Muscle of leg (tissue), 11 donors: ENCODE measurements around the gene YWHAB. TPM values are rescaled to one million over a fixed set of nuclear protein-coding genes. Genes with fewer than 3 reads are reported as not detected.

Source experiments
- DNase-seq: peaks from one replicate; pipeline ENCODE4 v3.0.0; 2013
- H3K27ac ChIP-seq: one replicate; pipeline ENCODE4 v1.5.1; 2013; ENCODE audit warnings: mild to moderate bottlenecking, low read length, control low read depth
- H3K27me3 ChIP-seq: one replicate; pipeline ENCODE4 v1.6.1; 2013; ENCODE audit warnings: low read length; ENCODE audit not compliant: control insufficient read depth, insufficient read depth
- H3K36me3 ChIP-seq: one replicate; pipeline ENCODE4 v1.6.1; 2013; ENCODE audit warnings: low read length; ENCODE audit not compliant: control insufficient read depth, insufficient read depth
- H3K4me1 ChIP-seq: one replicate; pipeline ENCODE4 v1.6.1; 2013; ENCODE audit warnings: low read length; ENCODE audit not compliant: control insufficient read depth, insufficient read depth
- H3K4me3 ChIP-seq: one replicate; pipeline ENCODE4 v1.5.1; 2013; ENCODE audit warnings: low read length, control low read depth
- H3K9me3 ChIP-seq: replicated peaks from 2 replicates; pipeline ENCODE4 v1.6.1; 2013; ENCODE audit warnings: low read depth, low read length; ENCODE audit not compliant: control insufficient read depth
- WGBS: methylation state at CpG from one replicate; pipeline ENCODE4 v1.1.5; 2013; ENCODE audit warnings: missing lambda C conversion rate; ENCODE audit not compliant: insufficient coverage; 5-methylcytosine and 5-hydroxymethylcytosine counted together
- polyA plus RNA-seq, 8 donors: library from polyadenylated mRNA; unstranded; fragments of 120-200 nt; gene quantifications; one replicate each; pipeline versions ENCODE4 v1.2.1 to v1.2.3, GENCODE V29; 2013; ENCODE audit warnings: inconsistent platforms in 1 of 8, low replicate concordance in 1 of 8; ENCODE audit not compliant: insufficient read length in 8 of 8, insufficient read depth in 1 of 8
- total RNA-seq: library from RNA; stranded (reverse); fragments of 120-200 nt; gene quantifications from one replicate; pipeline ENCODE4 v1.2.4, GENCODE V29; 2013

YWHAB gene
- total and polyA plus RNA-seq, 9 donors, result 62.7 to 129 (median 108) TPM

GRCh38 chr20:44848254-44849015 is 37.1 kb upstream of the YWHAB start:
- WGBS, result 64% methylated on average over 1 of the region's 4 CpGs
- no peak overlapping the region for H3K4me3 ChIP-seq
- DNase-seq, result no peak

DNA sequence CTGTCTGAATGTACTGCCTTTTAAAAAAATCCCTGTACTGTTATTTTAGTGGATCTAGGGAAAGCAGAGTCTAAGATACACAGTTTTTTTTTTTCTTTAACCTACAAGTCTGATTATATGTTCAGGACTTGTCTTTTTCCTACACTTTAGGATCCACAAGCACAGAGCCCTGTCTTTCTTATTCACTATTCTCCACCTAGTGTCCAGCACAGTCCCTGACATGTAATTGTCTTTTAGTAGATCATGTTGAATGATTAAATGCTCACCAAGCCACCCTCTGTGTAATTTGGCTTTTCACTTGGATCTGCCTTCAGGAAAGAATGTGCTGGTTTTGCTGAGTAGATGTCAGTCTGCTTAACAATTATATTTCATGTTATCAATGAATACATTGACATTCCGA is 35.8 kb upstream of the YWHAB start:
- no CpG with 5 or more reads among the region's 1 CpG for WGBS

More at GRCh38 chr20:44848254-44849015, 37.1 kb upstream of the YWHAB start:
- Histone ChIP-seq H3K4me1 (no peaks in the 10 kb centered on the region), H3K27ac (no peak overlapping the region), H3K36me3 (no peaks in the 10 kb centered on the region), H3K27me3 (peaks cover 2% of the 10 kb centered on the region), H3K9me3 (no peaks in the 10 kb centered on the region)

GRCh38 chr20:44850272-44850671 is 35.2 kb upstream of the YWHAB start:
- H3K27ac ChIP-seq, result no peak overlapping the region
- no peaks in the 10 kb centered on the region for H3K36me3 ChIP-seq
- H3K4me1 ChIP-seq, result no peaks in the 10 kb centered on the region
- H3K27me3 ChIP-seq, result no peaks in the 10 kb centered on the region
- no peaks in the 10 kb centered on the region for H3K9me3 ChIP-seq
- WGBS, result 51% methylated on average over 2 of the region's 3 CpGs
- no peak for DNase-seq
- no peak overlapping the region for H3K4me3 ChIP-seq

More for the DNA sequence above, 35.8 kb upstream of the YWHAB start:
- Histone ChIP-seq H3K9me3 (no peaks in the 10 kb centered on the region), H3K4me3 (no peak overlapping the region), H3K4me1 (no peaks in the 10 kb centered on the region), H3K27me3 (no peaks in the 10 kb centered on the region), H3K36me3 (no peaks in the 10 kb centered on the region), H3K27ac (no peak overlapping the region)
- no peak for DNase-seq

DNA sequence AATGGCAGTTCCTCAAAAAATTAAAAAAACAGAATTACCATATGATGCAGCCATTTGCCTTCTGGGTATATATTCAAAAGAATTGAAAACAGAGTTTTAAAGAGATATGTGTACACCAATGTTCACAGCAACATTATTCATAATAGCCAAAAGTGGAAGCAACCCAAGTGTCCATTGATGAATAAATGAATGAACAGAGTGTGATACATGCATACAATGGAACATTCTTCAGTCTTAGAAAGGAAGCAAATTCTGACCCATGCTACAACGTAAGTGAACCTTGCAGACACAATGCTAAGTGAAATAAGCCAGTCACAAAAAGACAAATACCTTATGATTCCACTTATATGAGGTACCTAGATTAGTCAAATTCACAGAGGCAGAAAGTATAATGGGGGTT is 34.7 kb upstream of the YWHAB start:
- Histone ChIP-seq H3K4me1 (no peaks in the 10 kb centered on the region), H3K36me3 (no peaks in the 10 kb centered on the region), H3K27me3 (no peaks in the 10 kb centered on the region), H3K4me3 (no peak overlapping the region), H3K9me3 (no peaks in the 10 kb centered on the region), H3K27ac (no peak overlapping the region)
- no CpG with 5 or more reads among the region's 1 CpG for WGBS
- DNase-seq, result no peak

- no peak overlapping the region for H3K27ac ChIP-seq
- no peak for DNase-seq
- H3K4me3 ChIP-seq, result no peak overlapping the region
- H3K9me3 ChIP-seq, result no peaks in the 10 kb centered on the region
- H3K36me3 ChIP-seq, result no peaks in the 10 kb centered on the region
- no peaks in the 10 kb centered on the region for H3K4me1 ChIP-seq
- WGBS, result 37% methylated on average over 2 of the region's 3 CpGs
- no peaks in the 10 kb centered on the region for H3K27me3 ChIP-seq
These were observed 34.0 kb upstream of the YWHAB start for GRCh38 chr20:44851545-44851944.

GRCh38 chr20:44856442-44856841 is 29.1 kb upstream of the YWHAB start:
- no peak overlapping the region for H3K4me3 ChIP-seq
- no CpG with 5 or more reads among the region's 2 CpGs for WGBS
- H3K36me3 ChIP-seq, result no peaks in the 10 kb centered on the region
- no peaks in the 10 kb centered on the region for H3K9me3 ChIP-seq
- no peaks in the 10 kb centered on the region for H3K27me3 ChIP-seq
- H3K4me1 ChIP-seq, result peaks cover 1% of the 10 kb centered on the region
- no peak for DNase-seq
- H3K27ac ChIP-seq, result no peak overlapping the region

GRCh38 chr20:44856856-44857448 is 28.6 kb upstream of the YWHAB start:
- Histone ChIP-seq H3K4me1 (peaks cover 3% of the 10 kb centered on the region), H3K9me3 (no peaks in the 10 kb centered on the region), H3K27me3 (no peaks in the 10 kb centered on the region), H3K27ac (no peak overlapping the region), H3K4me3 (no peak overlapping the region), H3K36me3 (no peaks in the 10 kb centered on the region)
- DNase-seq, result no peak
- WGBS, result 85% methylated on average over 4 of the region's 6 CpGs

DNA sequence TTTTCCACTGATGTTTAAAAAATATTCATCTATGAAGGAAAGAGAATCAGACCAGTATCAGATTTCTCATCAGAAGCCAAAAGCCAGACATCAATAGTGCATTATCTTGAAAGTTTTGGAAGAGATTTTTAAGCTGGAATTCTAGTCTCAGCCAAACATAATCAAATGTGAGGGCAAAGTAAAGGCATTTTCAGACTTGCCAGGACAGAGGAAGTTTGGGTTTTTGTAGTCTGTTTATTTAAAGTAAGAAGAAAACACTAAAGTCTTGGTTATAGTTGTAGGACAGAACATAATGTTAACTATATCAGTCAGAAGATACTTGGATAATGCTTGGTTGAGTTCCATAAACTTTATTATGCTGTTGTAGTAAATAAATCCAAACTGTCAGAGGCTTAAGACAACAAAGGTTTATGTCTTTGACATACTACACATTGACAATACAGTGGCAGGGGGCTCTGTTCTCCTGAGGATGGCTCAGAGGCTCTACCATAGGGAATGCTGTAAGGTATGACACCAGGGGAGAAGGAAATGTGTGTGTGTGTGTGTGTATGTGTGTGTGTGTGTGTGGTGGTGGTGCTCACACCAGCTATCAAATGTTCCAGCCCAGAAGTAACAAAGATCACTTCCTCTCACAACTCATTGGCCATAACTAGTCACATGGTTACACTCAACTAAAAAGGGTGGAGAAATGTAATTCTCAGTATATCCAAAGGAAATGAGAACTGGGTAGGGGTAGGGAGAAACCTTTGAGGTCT is 26.7 kb upstream of the YWHAB start:
- H3K4me3 ChIP-seq, result no peak overlapping the region
- DNase-seq, result no peak
- no peaks in the 10 kb centered on the region for H3K27me3 ChIP-seq
- no peaks in the 10 kb centered on the region for H3K36me3 ChIP-seq
- no peak overlapping the region for H3K27ac ChIP-seq
- H3K4me1 ChIP-seq, result peaks cover 9% of the 10 kb centered on the region
- no peaks in the 10 kb centered on the region for H3K9me3 ChIP-seq

- Histone ChIP-seq H3K27me3 (no peaks in the 10 kb centered on the region), H3K36me3 (no peaks in the 10 kb centered on the region), H3K9me3 (no peaks in the 10 kb centered on the region), H3K4me3 (no peak overlapping the region), H3K4me1 (peaks cover 9% of the 10 kb centered on the region), H3K27ac (no peak overlapping the region)
- 17% methylated on average over 4 of the region's 5 CpGs for WGBS
- peak; percentile 23 for DNase-seq
These were observed 23.9 kb upstream of the YWHAB start for GRCh38 chr20:44861531-44862006.

DNA sequence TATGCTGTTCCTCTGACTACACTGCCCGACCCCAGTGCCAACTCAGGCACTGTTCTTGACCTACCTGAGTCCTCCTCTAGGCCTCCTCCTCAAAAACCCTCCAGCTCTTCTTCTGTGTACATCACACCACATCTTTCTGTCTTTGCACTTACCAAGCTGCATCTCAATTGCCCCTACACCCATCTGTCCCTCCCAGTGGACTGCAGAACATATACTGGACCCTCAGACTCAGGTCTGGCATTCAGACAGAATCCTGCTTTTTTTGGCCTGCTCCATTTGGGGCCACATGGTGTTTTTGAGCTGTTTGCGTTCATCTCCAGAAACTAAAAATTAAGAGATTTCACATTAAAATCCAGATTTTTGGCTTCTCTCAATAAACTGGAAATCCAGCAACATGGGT is 23.2 kb upstream of the YWHAB start:
- Histone ChIP-seq H3K9me3 (no peaks in the 10 kb centered on the region), H3K36me3 (no peaks in the 10 kb centered on the region), H3K27ac (no peak overlapping the region), H3K4me3 (no peak overlapping the region), H3K4me1 (peaks cover 9% of the 10 kb centered on the region), H3K27me3 (no peaks in the 10 kb centered on the region)
- DNase-seq, result no peak
- 64% methylated on average over 2 of the region's 2 CpGs for WGBS
